ENCODE measurements around the gene PIK3CB. TPM values are rescaled to one million over a fixed set of nuclear protein-coding genes. Genes with fewer than 3 reads are reported as not detected.

Gene PIK3CB
- total and polyA plus RNA-seq, 2 of the 8 experiments (the other 6 are each of a cell fraction or from before 2014, with no cell fraction given): 8.3 to 35.2 TPM

- TF ChIP-seq MAFK (IDR thresholded peaks at IDR 0.05; ENCODE audit: low read depth, low read length): no peak
- TF ChIP-seq KDM5A (IDR thresholded peaks at IDR 0.05; ENCODE audit: low read length): no peak
Observed at GRCh38 chr3:138629526-138629925, 205.2 kb downstream of the PIK3CB start (continued).
